BJ (cell line): ENCODE data around the gene ELOVL4. TPM values are rescaled to one million over a fixed set of nuclear protein-coding genes. Genes with fewer than 3 reads are reported as not detected.

Experiments
- CTCF ChIA-PET: fragments of 350-600 bp; formaldehyde crosslinking; extraction: SDS; loops from one replicate; lab custom pipeline; 2021; ENCODE audit warnings: antibody characterized with exemption, inconsistent platforms; lab: Yijun Ruan, JAX
- POLR2A ChIA-PET: fragments of 300-600 bp; sonication (Branson Sonifier 250); formaldehyde crosslinking; extraction: SDS; loops from one replicate; lab custom pipeline; 2021; ENCODE audit warnings: antibody characterized with exemption; lab: Charles Lee
- DNase-seq: peaks from one replicate; pipeline ENCODE4 v3.0.0-alpha.2; 2011; ENCODE audit warnings: low read depth
- H3K27me3 ChIP-seq: 2 replicates; pipeline ENCODE4 v1.6.0; 2011; ENCODE audit warnings: low read length; ENCODE audit not compliant: control insufficient read depth, insufficient read depth
- H3K36me3 ChIP-seq: 2 replicates; pipeline ENCODE4 v1.5.1; 2011; ENCODE audit warnings: low read length; ENCODE audit not compliant: control insufficient read depth, insufficient read depth
- H3K4me3 ChIP-seq: 2 replicates; pipeline ENCODE4 v1.5.1; 2011; ENCODE audit warnings: low read depth, mild to moderate bottlenecking, control low read depth, low read length
- polyA plus RNA-seq: library from polyadenylated mRNA; depleted of rRNA; stranded (reverse); fragments of >200 nt; gene quantifications from 2 replicates; pipeline ENCODE4 v1.2.3, GENCODE V29; 2011
- TF ChIP-seq, protein P1 (sequence below): IDR thresholded peaks from 2 replicates; pipeline ENCODE4 v1.5.1; 2011; ENCODE audit warnings: low read depth, mild to moderate bottlenecking, control low read depth, inconsistent platforms, low read length, moderate library complexity; ENCODE audit not compliant: insufficient read depth

ELOVL4 gene
- polyA plus RNA-seq, 1 experiment = 0.40 TPM

DNA sequence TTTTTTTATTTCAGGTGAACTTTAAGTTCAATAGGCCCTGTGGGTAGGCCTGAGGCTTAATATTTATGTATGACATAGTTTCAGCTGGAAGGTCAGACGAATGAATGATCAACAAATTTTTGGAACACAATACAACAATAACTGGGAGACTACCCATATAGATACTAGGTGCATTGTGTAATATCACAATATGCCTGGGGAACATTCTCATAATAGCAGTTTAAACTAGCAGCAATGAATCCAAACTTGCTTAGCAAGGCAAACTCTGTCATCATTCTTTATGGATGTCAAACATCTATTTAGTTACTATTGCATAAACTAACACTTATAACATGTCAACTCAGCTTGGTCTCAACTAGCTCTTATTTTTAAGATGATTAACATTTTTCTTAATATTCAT is 49.3 kb downstream of the ELOVL4 start:
- CTCF ChIA-PET = interaction anchor here (0.7 to 1.8 kb wide), 2 partner anchors 28 to 84 kb away, joined by 4 to 6 read pairs; no protein-coding TSS in a partner anchor
- Histone ChIP-seq H3K27me3 (no peaks in the 10 kb centered on the region; the same call in 1 of the 2 replicates), H3K4me3 (no peak overlapping the region), H3K36me3 (no peaks in the 10 kb centered on the region)
- POLR2A ChIA-PET = no interaction called here
- TF ChIP-seq, protein P1, sequence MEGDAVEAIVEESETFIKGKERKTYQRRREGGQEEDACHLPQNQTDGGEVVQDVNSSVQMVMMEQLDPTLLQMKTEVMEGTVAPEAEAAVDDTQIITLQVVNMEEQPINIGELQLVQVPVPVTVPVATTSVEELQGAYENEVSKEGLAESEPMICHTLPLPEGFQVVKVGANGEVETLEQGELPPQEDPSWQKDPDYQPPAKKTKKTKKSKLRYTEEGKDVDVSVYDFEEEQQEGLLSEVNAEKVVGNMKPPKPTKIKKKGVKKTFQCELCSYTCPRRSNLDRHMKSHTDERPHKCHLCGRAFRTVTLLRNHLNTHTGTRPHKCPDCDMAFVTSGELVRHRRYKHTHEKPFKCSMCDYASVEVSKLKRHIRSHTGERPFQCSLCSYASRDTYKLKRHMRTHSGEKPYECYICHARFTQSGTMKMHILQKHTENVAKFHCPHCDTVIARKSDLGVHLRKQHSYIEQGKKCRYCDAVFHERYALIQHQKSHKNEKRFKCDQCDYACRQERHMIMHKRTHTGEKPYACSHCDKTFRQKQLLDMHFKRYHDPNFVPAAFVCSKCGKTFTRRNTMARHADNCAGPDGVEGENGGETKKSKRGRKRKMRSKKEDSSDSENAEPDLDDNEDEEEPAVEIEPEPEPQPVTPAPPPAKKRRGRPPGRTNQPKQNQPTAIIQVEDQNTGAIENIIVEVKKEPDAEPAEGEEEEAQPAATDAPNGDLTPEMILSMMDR = no peak
- no peak for DNase-seq

DNA sequence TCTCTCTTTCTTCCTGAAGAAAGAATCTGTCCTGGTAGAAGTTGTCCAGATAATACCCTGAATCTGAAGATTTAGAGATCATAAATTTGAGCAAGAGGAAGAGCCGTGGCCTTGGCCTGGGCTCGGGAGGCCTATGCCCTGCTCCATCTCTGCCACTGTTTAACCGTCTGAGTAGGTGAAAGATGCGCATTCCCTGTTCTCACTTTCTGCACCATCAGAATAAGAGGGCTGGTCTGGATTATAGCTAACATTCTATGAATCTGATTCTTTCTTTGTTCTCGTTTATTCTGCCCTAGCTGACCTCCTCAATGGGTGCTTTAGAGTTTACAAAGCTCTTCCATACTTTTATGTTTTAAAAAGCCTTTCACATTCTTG is 51.3 kb downstream of the ELOVL4 start:
- TF ChIP-seq, protein P1 = no peak
- CTCF ChIA-PET = interaction anchor here (1.9 kb wide), 1 partner anchor 27 kb away, joined by 5 read pairs; no protein-coding TSS in a partner anchor

DNA sequence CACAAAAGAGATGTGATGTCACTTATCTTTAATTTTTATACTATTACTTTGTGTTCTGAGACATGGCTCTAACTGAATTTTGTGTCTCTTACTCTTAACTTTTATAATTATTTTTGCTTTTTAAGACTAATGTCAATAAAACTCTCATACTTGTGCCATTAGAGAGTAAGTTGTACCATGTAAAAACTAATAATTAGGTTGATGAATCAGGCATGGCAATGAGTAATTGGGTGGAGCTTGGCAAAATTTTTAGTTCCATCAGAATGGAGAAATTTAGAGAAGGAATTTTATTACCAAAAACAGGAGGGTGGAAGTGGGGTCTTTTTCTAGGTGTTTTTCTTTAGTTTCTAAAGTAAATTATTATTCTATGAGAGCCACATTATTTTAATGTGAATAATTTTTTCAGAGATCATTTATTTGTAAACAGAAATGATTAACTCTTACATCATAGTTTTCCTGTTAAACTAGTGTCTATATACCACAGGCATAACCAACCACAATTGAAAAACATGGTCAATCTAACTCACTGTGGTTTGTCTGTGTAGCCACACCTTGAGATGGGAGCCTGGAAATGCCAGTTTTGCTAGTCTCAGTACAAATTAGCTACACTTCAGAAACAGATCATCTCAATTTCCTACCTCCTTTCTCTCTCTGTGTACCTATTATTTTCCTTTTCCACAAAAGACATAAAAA is 51.8 kb downstream of the ELOVL4 start:
- POLR2A ChIA-PET = no interaction called here
- Histone ChIP-seq H3K36me3 (no peaks in the 10 kb centered on the region), H3K4me3 (no peak overlapping the region), H3K27me3 (no peaks in the 10 kb centered on the region)
- DNase-seq = no peak
- CTCF ChIA-PET = interaction anchor here (1.9 kb wide), 1 partner anchor 26 kb away, joined by 5 read pairs; no protein-coding TSS in a partner anchor
- TF ChIP-seq, protein P1 = no peak

More for the DNA sequence above, 51.3 kb downstream of the ELOVL4 start:
- no peak overlapping the region for H3K4me3 ChIP-seq
- no peaks in the 10 kb centered on the region for H3K27me3 ChIP-seq
- no peaks in the 10 kb centered on the region for H3K36me3 ChIP-seq
- no peak for DNase-seq
- POLR2A ChIA-PET = interaction anchor here (0.6 kb wide), 1 partner anchor 1763 kb away, joined by 3 read pairs; no protein-coding TSS in a partner anchor

DNA sequence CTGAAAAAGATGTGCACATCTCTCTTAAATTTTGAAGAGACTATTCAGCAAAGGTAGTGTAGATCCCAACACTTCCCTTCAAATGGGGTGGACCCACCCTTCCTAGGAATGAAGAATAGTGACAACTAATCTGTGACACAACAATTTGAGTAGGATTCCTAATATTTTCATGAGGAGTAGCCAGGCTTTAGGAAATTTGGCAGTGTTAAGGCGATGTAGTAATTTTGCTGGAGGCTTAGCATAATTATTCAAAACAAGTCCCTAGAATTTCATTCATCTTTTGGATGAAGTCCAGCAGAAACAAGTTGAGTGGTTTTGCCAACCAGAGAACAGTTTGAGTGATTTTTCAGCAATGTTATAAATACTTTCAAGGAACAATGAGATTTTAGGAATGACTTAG is 52.4 kb downstream of the ELOVL4 start:
- Histone ChIP-seq H3K36me3 (no peaks in the 10 kb centered on the region), H3K27me3 (no peaks in the 10 kb centered on the region), H3K4me3 (no peak overlapping the region)
- POLR2A ChIA-PET = no interaction called here
- TF ChIP-seq, protein P1 = no peak
- CTCF ChIA-PET = interaction anchor here (1.9 kb wide), 1 partner anchor 26 kb away, joined by 5 read pairs; no protein-coding TSS in a partner anchor
- no peak for DNase-seq

DNA sequence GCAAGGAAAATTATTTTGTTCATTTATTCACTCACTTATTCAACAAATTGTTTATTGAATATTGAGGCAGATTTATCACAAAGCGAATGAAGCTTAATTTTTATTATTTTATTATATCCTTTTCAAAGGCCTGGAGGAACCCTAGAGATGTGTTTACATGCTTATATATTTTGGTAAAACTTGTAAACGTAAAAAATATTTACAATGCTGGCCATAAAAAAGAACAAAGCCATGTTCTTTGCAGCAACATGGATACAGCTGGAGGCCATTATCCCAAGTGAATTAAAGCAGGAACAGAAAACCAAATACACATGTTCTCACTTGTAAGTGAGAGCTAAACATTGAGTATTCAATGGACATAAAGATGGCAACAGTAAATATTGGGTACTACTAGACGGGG is 58.8 kb downstream of the ELOVL4 start:
- Histone ChIP-seq H3K27me3 (no peaks in the 10 kb centered on the region), H3K4me3 (no peak overlapping the region), H3K36me3 (no peaks in the 10 kb centered on the region)
- TF ChIP-seq, protein P1 = no peak
- CTCF ChIA-PET = interaction anchor here (0.8 to 1.0 kb wide), 3 partner anchors 9 to 60 kb away, joined by 3 to 4 read pairs (median 3); no protein-coding TSS in a partner anchor
- no peak for DNase-seq
- POLR2A ChIA-PET = no interaction called here
